CD4-positive, alpha-beta T cell (primary cell): ENCODE measurements around the gene FBXO36. TPM values are rescaled to one million over a fixed set of nuclear protein-coding genes. Genes with fewer than 3 reads are reported as not detected.

Source experiments
- ATAC-seq: fragments of 200-7000 bp; cut with Tn5 transposase; one replicate; pipeline ENCODE4 v1.10.0; 2022; ENCODE audit warnings: mild to moderate bottlenecking; ENCODE audit not compliant: poor library complexity
- CTCF ChIA-PET: fragments of 350-600 bp; sonication (Branson Sonifier 250); formaldehyde crosslinking; loops from one replicate; lab custom pipeline; 2021; ENCODE audit warnings: antibody characterized with exemption, inconsistent platforms; lab: Charles Lee
- POLR2A ChIA-PET: fragments of 350-600 bp; sonication (Branson Sonifier 250); formaldehyde crosslinking; loops from one replicate; lab custom pipeline; 2021; ENCODE audit warnings: antibody characterized with exemption, inconsistent platforms; lab: Charles Lee
- DNase-seq, 14 experiments: peaks; one replicate each; pipeline ENCODE4 v3.0.0-alpha.2; 2013 to 2020; ENCODE audit warnings: mixed read lengths in 2 of 14
- H3K27ac ChIP-seq, 2 donors: one replicate each; pipeline versions ENCODE4 v1.5.1 to v1.7.0; 2013; ENCODE audit warnings: low read length in 2 of 2, low read depth in 1 of 2, mild to moderate bottlenecking in 1 of 2
- H3K27me3 ChIP-seq, 2 experiments: 1 replicate in 1 of 2; 2 replicates in 1 of 2; pipeline versions ENCODE4 v1.6.1 to v1.7.0; 2013; ENCODE audit warnings: low read length in 2 of 2, control low read depth in 1 of 2, mild to moderate bottlenecking in 1 of 2, moderate library complexity in 1 of 2; ENCODE audit not compliant: insufficient read depth in 2 of 2, control insufficient read depth in 1 of 2
- H3K36me3 ChIP-seq: one replicate; pipeline ENCODE4 v1.6.1; 2013; ENCODE audit warnings: low read length, control low read depth; ENCODE audit not compliant: insufficient read depth
- H3K4me1 ChIP-seq: one replicate; pipeline ENCODE4 v1.6.1; 2013; ENCODE audit warnings: low read length, control low read depth; ENCODE audit not compliant: insufficient read depth
- H3K4me3 ChIP-seq: one replicate; pipeline ENCODE4 v1.5.1; 2013; ENCODE audit warnings: mild to moderate bottlenecking, low read length, moderate library complexity
- H3K9me3 ChIP-seq, 2 experiments: 1 replicate in 1 of 2; 2 replicates in 1 of 2; pipeline versions ENCODE4 v1.6.1 to v1.7.0; 2013; ENCODE audit warnings: low read length in 2 of 2, mild to moderate bottlenecking in 2 of 2, control low read depth in 1 of 2, moderate library complexity in 1 of 2; ENCODE audit not compliant: control insufficient read depth in 1 of 2, insufficient read depth in 1 of 2
- H3K27ac Mint-ChIP-seq: one replicate; pipeline ENCODE4 v1.8.0; 2020; ENCODE audit warnings: mixed read lengths
- H3K27me3 Mint-ChIP-seq: one replicate; pipeline ENCODE4 v1.8.0; 2021; ENCODE audit warnings: mixed read lengths
- H3K36me3 Mint-ChIP-seq: one replicate; pipeline ENCODE4 v1.8.0; 2021; ENCODE audit warnings: low read depth, mixed read lengths
- H3K4me1 Mint-ChIP-seq: one replicate; pipeline ENCODE4 v1.8.0; 2021; ENCODE audit warnings: low read depth, mixed read lengths
- H3K4me3 Mint-ChIP-seq: one replicate; pipeline ENCODE4 v1.8.0; 2020; ENCODE audit warnings: mild to moderate bottlenecking, mixed read lengths
- H3K9me3 Mint-ChIP-seq: one replicate; pipeline ENCODE4 v1.8.0; 2020; ENCODE audit warnings: mixed read lengths
- intact Hi-C, 2 experiments: fragments of 100-400 bp; cut with DNase I in 1 of 2; cut with micrococcal nuclease in 1 of 2; formaldehyde crosslinking; loops; one replicate each; pipeline versions ENCODE4 v1.15.1 to v1.9.0; 2023 to 2025; cut with DNase I, micrococcal nuclease
- total RNA-seq, 174 experiments: library from RNA in 2 of 174; stranded (reverse) in 2 of 174; gene quantifications; one replicate each; pipeline ENCODE4 v1.2.3 and lab custom pipeline; 2021 to 2026
- TF ChIP-seq, protein P1 (sequence below): fragments of 200-600 bp; IDR thresholded peaks from one replicate; pipeline ENCODE4 v1.8.0; 2022; ENCODE audit warnings: antibody characterized with exemption, mild to moderate bottlenecking

FBXO36 gene
- total RNA-seq, 2 experiments from 2014 or later, result 0.52 to 0.84 TPM

DNA sequence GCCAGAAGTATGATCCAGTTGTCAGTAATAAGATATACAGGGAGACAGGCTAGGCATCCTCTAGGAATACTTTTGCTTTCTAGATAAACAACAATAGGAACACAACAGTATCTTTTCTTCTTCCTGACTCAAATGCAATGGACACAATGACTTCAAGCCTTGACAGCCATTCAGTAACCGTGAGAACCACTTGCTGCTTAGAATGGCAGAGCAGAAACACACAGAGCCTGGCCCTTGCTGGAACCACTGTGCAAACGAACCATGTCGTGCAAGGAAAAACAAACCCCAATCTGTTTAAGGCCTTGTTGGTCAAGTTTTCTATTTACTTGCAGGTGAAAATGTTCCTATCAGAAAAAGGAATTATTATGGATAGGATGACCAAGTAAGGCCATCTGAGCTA, 19.3 kb upstream of the FBXO36 start:
- Mint-ChIP-seq H3K27me3 (no peaks in the 10 kb centered on the region), H3K36me3 (peaks cover 71% of the 10 kb centered on the region), H3K27ac (no peak overlapping the region), H3K4me1 (peaks cover 69% of the 10 kb centered on the region), H3K4me3 (no peak overlapping the region), H3K9me3 (no peaks in the 10 kb centered on the region)
- Histone ChIP-seq H3K27me3 (no peaks in the 10 kb centered on the region), H3K36me3 (peaks cover 23% of the 10 kb centered on the region), H3K9me3 (no peaks in the 10 kb centered on the region), H3K4me1 (peaks cover 23% of the 10 kb centered on the region), H3K4me3 (no peak overlapping the region), H3K27ac (no peak overlapping the region)
- DNase-seq (no peak), ATAC-seq (no peak)
- intact Hi-C loops, result no loop called here
- TF ChIP-seq, protein P1, sequence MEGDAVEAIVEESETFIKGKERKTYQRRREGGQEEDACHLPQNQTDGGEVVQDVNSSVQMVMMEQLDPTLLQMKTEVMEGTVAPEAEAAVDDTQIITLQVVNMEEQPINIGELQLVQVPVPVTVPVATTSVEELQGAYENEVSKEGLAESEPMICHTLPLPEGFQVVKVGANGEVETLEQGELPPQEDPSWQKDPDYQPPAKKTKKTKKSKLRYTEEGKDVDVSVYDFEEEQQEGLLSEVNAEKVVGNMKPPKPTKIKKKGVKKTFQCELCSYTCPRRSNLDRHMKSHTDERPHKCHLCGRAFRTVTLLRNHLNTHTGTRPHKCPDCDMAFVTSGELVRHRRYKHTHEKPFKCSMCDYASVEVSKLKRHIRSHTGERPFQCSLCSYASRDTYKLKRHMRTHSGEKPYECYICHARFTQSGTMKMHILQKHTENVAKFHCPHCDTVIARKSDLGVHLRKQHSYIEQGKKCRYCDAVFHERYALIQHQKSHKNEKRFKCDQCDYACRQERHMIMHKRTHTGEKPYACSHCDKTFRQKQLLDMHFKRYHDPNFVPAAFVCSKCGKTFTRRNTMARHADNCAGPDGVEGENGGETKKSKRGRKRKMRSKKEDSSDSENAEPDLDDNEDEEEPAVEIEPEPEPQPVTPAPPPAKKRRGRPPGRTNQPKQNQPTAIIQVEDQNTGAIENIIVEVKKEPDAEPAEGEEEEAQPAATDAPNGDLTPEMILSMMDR, result no peak
- POLR2A ChIA-PET, result no interaction called here
- CTCF ChIA-PET, result interaction anchor here (0.9 kb wide), 1 partner anchor 9 kb away, joined by 3 read pairs; no protein-coding TSS in a partner anchor

DNA sequence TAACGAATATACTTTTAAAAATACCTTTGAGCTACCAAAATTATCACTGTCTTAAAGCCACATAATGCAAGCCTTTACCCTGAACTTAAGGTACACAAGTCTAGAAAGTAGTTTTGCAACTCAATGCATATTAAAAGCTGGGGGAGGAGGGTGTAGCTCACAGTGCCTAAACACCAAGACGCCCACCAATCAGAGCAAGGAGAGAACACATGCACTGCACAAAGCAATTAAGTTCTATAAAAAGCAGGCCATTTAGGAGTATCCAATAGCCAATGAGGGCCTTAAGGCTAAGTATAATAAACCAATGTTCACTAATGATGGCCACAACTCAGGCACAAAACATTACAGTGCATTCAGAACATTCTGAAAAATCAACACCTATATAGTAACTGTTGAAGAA, 16.7 kb upstream of the FBXO36 start:
- intact Hi-C loops, result no loop called here
- H3K27me3 Mint-ChIP-seq, result no peaks in the 10 kb centered on the region
- Histone ChIP-seq H3K27ac (no peak overlapping the region), H3K36me3 (peaks cover 32% of the 10 kb centered on the region), H3K9me3 (no peaks in the 10 kb centered on the region), H3K4me3 (no peak overlapping the region), H3K4me1 (peaks cover 16% of the 10 kb centered on the region), H3K27me3 (no peaks in the 10 kb centered on the region)
- DNase-seq, result no peak
- ATAC-seq, result no peak
- H3K27ac Mint-ChIP-seq, result no peak overlapping the region
- ChIA-PET POLR2A (no interaction called here), CTCF (interaction anchor here (1.1 kb wide), 1 partner anchor 41 kb away, joined by 3 read pairs; no protein-coding TSS in a partner anchor)
- H3K36me3 Mint-ChIP-seq, result peaks cover 65% of the 10 kb centered on the region
- H3K4me1 Mint-ChIP-seq, result peaks cover 59% of the 10 kb centered on the region
- no peak overlapping the region for H3K4me3 Mint-ChIP-seq
- TF ChIP-seq, protein P1, result no peak
- no peaks in the 10 kb centered on the region for H3K9me3 Mint-ChIP-seq

DNA sequence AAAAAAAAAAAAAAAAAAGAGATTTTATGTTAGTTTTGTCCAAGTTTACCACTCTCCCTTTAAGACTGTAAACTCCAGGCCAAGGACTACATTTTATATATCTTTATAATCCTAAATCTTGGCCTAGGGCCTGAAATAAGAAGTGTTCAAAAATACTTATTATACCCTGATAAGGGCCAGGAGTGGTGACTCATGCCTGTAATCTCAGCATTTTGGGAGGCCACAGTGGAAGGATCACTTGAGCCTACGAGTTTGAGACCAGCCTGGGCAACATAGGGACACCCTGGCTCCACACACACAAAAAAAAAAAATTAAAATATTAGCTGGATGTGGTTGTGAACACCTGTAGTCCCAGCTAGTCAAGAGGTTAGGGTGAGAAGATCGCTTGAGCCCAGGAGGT, 13.2 kb upstream of the FBXO36 start:
- H3K4me3 ChIP-seq, result no peak overlapping the region
- ChIA-PET POLR2A (interaction anchor here (3.7 kb wide), 1 partner anchor 13 kb away, joined by 22 read pairs; the partner anchor contains the start of genes FBXO36 and TRIP12), CTCF (interaction anchor here (0.6 to 0.7 kb wide), 2 partner anchors 18 to 464 kb away, joined by 3 read pairs; no protein-coding TSS in a partner anchor)
- no peak for DNase-seq
- H3K9me3 ChIP-seq, result no peaks in the 10 kb centered on the region
- peaks cover 69% of the 10 kb centered on the region for H3K4me1 Mint-ChIP-seq
- no peak overlapping the region for H3K27ac Mint-ChIP-seq
- no peak overlapping the region for H3K27ac ChIP-seq
- TF ChIP-seq, protein P1, result no peak
- peaks cover 20% of the 10 kb centered on the region for H3K36me3 ChIP-seq
- no peaks in the 10 kb centered on the region for H3K27me3 Mint-ChIP-seq
- H3K4me3 Mint-ChIP-seq, result no peak overlapping the region
- ATAC-seq, result no peak
- intact Hi-C loops, result no loop called here
- no peaks in the 10 kb centered on the region for H3K9me3 Mint-ChIP-seq
- H3K27me3 ChIP-seq, result no peaks in the 10 kb centered on the region
- H3K36me3 Mint-ChIP-seq, result peaks cover 46% of the 10 kb centered on the region
- H3K4me1 ChIP-seq, result peaks cover 15% of the 10 kb centered on the region
